ENCODE results near the gene ERN2. TPM values are rescaled to one million over a fixed set of nuclear protein-coding genes. Genes with fewer than 3 reads are reported as not detected.

The ERN2 gene
- total and polyA plus RNA-seq, 2 of the 13 experiments (the other 11 are each of a cell fraction or from before 2014, with no cell fraction given), result 2.2 to 3.5 TPM

DNA sequence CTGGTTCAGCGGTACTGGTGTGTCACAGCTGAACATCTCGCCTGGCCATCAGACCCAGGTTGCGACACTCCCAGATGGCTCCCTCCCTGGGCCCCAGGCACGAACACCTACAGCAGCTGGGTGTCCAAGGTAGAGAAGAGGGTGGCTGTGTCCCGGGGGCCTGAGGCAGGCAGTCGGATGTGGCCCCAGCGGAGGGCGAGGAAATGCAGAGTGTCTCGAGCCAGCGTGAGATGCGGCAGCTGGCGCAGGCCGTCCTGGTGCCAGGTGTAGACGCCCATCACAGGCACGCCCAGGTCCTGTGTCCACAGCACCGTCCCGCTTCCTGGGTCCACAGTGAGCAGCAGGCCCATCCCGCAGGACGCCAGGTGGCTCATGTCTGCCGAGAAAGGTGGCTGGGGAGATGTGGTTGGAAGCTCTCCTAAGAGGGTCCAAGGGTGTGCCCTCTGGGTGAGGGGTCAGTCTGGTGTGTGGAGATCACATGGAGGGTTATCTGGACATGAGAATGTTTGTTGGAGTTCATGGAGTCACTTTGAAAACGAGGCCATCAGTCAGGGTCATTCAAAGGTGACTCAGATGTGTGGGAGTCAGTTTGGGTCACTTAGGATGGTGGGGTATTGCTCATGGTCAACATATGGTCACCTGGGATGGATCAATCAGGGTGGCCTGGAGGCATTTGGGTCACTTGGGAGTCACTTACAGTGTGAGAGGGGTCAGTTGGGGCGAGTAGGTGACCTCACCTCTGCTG, 8.1 kb downstream of the ERN2 start (continued):
- TF ChIP-seq ZBTB20 (CRISPR knock-in tag; IDR thresholded peaks at IDR 0.05; ENCODE audit: borderline replicate concordance, low read depth) (peak; percentile 32; the same call in 1 of the 2 replicates), ESRRA (CRISPR knock-in tag; IDR thresholded peaks at IDR 0.05; ENCODE audit: low read depth) (peak; percentile 94; the same call in 1 of the 2 replicates), HNF4A (CRISPR knock-in tag; IDR thresholded peaks at IDR 0.05) (peak; percentile 45; the same call in 1 of the 2 replicates), ZNF737 (CRISPR knock-in tag; IDR thresholded peaks at IDR 0.05; ENCODE audit: borderline replicate concordance) (peak; percentile 80; the same call in 1 of the 2 replicates), CEBPG (CRISPR knock-in tag; IDR thresholded peaks at IDR 0.05) (peak; percentile 85), ZNF83 (CRISPR knock-in tag; IDR thresholded peaks at IDR 0.05; ENCODE audit: borderline replicate concordance) (peak; percentile 43; the same call in 1 of the 2 replicates), ZNF776 (CRISPR knock-in tag; IDR thresholded peaks at IDR 0.05) (0 out of 2 replicates have a peak, but pooled peaks have one; percentile 40), TCF12 (IDR thresholded peaks at IDR 0.05) (no peak), TCF12 (CRISPR knock-in tag; IDR thresholded peaks at IDR 0.05) (no peak), ELF4 (CRISPR knock-in tag; IDR thresholded peaks at IDR 0.05; ENCODE audit: borderline replicate concordance) (no peak), CEBPB (IDR thresholded peaks at IDR 0.05; ENCODE audit: borderline replicate concordance, low read depth, low read length) (peak; percentile 96), TAF15 (IDR thresholded peaks at IDR 0.05; ENCODE audit: low read depth, low read length, poor library complexity, severe bottlenecking) (no peak), ATF1 (CRISPR knock-in tag; IDR thresholded peaks at IDR 0.05) (no peak), NR2F1 (CRISPR knock-in tag; IDR thresholded peaks at IDR 0.05) (peak in 1 of 2 experiments; percentile 81; a peak in 3 of 4 replicates), JUN (CRISPR knock-in tag; IDR thresholded peaks at IDR 0.05) (peak; percentile 72), ZNF598 (CRISPR knock-in tag; IDR thresholded peaks at IDR 0.05; ENCODE audit: borderline replicate concordance) (peak; percentile 58; the same call in 1 of the 2 replicates)
- TF ChIP-seq, protein P1, sequence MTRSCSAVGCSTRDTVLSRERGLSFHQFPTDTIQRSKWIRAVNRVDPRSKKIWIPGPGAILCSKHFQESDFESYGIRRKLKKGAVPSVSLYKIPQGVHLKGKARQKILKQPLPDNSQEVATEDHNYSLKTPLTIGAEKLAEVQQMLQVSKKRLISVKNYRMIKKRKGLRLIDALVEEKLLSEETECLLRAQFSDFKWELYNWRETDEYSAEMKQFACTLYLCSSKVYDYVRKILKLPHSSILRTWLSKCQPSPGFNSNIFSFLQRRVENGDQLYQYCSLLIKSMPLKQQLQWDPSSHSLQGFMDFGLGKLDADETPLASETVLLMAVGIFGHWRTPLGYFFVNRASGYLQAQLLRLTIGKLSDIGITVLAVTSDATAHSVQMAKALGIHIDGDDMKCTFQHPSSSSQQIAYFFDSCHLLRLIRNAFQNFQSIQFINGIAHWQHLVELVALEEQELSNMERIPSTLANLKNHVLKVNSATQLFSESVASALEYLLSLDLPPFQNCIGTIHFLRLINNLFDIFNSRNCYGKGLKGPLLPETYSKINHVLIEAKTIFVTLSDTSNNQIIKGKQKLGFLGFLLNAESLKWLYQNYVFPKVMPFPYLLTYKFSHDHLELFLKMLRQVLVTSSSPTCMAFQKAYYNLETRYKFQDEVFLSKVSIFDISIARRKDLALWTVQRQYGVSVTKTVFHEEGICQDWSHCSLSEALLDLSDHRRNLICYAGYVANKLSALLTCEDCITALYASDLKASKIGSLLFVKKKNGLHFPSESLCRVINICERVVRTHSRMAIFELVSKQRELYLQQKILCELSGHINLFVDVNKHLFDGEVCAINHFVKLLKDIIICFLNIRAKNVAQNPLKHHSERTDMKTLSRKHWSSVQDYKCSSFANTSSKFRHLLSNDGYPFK (CRISPR knock-in tag; IDR thresholded peaks at IDR 0.05; ENCODE audit: borderline replicate concordance), result peak; percentile 21; the same call in 1 of the 2 replicates
- TF ChIP-seq, protein P2, sequence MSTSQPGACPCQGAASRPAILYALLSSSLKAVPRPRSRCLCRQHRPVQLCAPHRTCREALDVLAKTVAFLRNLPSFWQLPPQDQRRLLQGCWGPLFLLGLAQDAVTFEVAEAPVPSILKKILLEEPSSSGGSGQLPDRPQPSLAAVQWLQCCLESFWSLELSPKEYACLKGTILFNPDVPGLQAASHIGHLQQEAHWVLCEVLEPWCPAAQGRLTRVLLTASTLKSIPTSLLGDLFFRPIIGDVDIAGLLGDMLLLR (CRISPR knock-in tag; IDR thresholded peaks at IDR 0.05), result 0 out of 2 replicates have a peak, but pooled peaks have one; percentile 42
- TF ChIP-seq, protein P3, sequence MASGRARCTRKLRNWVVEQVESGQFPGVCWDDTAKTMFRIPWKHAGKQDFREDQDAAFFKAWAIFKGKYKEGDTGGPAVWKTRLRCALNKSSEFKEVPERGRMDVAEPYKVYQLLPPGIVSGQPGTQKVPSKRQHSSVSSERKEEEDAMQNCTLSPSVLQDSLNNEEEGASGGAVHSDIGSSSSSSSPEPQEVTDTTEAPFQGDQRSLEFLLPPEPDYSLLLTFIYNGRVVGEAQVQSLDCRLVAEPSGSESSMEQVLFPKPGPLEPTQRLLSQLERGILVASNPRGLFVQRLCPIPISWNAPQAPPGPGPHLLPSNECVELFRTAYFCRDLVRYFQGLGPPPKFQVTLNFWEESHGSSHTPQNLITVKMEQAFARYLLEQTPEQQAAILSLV (CRISPR knock-in tag; IDR thresholded peaks at IDR 0.05; ENCODE audit: borderline replicate concordance), result 0 out of 2 replicates have a peak, but pooled peaks have one; percentile 54
- TF ChIP-seq, protein P4, sequence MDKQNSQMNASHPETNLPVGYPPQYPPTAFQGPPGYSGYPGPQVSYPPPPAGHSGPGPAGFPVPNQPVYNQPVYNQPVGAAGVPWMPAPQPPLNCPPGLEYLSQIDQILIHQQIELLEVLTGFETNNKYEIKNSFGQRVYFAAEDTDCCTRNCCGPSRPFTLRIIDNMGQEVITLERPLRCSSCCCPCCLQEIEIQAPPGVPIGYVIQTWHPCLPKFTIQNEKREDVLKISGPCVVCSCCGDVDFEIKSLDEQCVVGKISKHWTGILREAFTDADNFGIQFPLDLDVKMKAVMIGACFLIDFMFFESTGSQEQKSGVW (CRISPR knock-in tag; IDR thresholded peaks at IDR 0.05; ENCODE audit: borderline replicate concordance), result no peak

All from HepG2 (cell line).